ENCODE measurements around the gene GDPGP1.
"Not testable (repeated sequence)": the region's sequence is repeated elsewhere in the genome, so short reads cannot be mapped to it uniquely, and the experiment has no call there.

GRCh38 chr15:90278467-90278866 is 44.5 kb downstream of the GDPGP1 start:
- TF ChIP-seq CTCF (IDR thresholded peaks at IDR 0.05; ENCODE audit: insufficient read depth, low read length); GABPA (IDR thresholded peaks at IDR 0.05; ENCODE audit: low read depth); POLR2AphosphoS5 (IDR thresholded peaks at IDR 0.05; ENCODE audit: low read depth); SPI1 (IDR thresholded peaks at IDR 0.05; ENCODE audit: borderline replicate concordance, low read depth): not testable (repeated sequence)
- TF ChIP-seq, protein P1, sequence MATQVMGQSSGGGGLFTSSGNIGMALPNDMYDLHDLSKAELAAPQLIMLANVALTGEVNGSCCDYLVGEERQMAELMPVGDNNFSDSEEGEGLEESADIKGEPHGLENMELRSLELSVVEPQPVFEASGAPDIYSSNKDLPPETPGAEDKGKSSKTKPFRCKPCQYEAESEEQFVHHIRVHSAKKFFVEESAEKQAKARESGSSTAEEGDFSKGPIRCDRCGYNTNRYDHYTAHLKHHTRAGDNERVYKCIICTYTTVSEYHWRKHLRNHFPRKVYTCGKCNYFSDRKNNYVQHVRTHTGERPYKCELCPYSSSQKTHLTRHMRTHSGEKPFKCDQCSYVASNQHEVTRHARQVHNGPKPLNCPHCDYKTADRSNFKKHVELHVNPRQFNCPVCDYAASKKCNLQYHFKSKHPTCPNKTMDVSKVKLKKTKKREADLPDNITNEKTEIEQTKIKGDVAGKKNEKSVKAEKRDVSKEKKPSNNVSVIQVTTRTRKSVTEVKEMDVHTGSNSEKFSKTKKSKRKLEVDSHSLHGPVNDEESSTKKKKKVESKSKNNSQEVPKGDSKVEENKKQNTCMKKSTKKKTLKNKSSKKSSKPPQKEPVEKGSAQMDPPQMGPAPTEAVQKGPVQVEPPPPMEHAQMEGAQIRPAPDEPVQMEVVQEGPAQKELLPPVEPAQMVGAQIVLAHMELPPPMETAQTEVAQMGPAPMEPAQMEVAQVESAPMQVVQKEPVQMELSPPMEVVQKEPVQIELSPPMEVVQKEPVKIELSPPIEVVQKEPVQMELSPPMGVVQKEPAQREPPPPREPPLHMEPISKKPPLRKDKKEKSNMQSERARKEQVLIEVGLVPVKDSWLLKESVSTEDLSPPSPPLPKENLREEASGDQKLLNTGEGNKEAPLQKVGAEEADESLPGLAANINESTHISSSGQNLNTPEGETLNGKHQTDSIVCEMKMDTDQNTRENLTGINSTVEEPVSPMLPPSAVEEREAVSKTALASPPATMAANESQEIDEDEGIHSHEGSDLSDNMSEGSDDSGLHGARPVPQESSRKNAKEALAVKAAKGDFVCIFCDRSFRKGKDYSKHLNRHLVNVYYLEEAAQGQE (IDR thresholded peaks at IDR 0.05; ENCODE audit: insufficient replicate concordance, low read depth) = not testable (repeated sequence)

All from HL-60 (cell line).